Measurements from ENCODE around the gene CD248.

GRCh38 chr11:66340596-66341501, 24.0 kb upstream of the CD248 start:
- TF ChIP-seq POLR2A (IDR thresholded peaks at IDR 0.05; ENCODE audit: low read depth, low read length) (no peak), POLR2AphosphoS5 (IDR thresholded peaks at IDR 0.05; ENCODE audit: low read depth, low read length) (no peak), TAF1 (IDR thresholded peaks at IDR 0.05; ENCODE audit: borderline replicate concordance, low read depth, low read length) (no peak)

Measured in GM12892 (cell line).